GM12878 (cell line): Measurements from ENCODE around the gene METTL8. TPM values are rescaled to one million over a fixed set of nuclear protein-coding genes. Genes with fewer than 3 reads are reported as not detected.

Source experiments
- ATF7 ChIP-seq: fragments of 450-650 bp; IDR thresholded peaks from 2 replicates; pipeline ENCODE4 v1.6.1; 2016; ENCODE audit warnings: low read depth, mild to moderate bottlenecking
- E4F1 ChIP-seq: fragments of 450-650 bp; IDR thresholded peaks from 2 replicates; pipeline ENCODE4 v1.6.1; 2018; ENCODE audit warnings: borderline replicate concordance, mild to moderate bottlenecking; ENCODE audit not compliant: partially characterized antibody
- HDAC6 ChIP-seq: fragments of 200-600 bp; sonication (generic); IDR thresholded peaks from one replicate; pipeline ENCODE4 v1.8.0; 2017; ENCODE audit warnings: antibody characterized with exemption; ENCODE audit not compliant: unreplicated experiment
- JUND ChIP-seq: IDR thresholded peaks from 2 replicates; pipeline ENCODE4 v1.6.1; 2012; ENCODE audit warnings: low read depth, mild to moderate bottlenecking, low read length, improper control_type of control experiment, moderate library complexity
- MLLT1 ChIP-seq: fragments of 450-650 bp; IDR thresholded peaks from 2 replicates; pipeline ENCODE4 v1.6.1; 2016; ENCODE audit warnings: mild to moderate bottlenecking
- MYC ChIP-seq: IDR thresholded peaks from 2 replicates; pipeline ENCODE4 v1.6.1; 2011; ENCODE audit warnings: mild to moderate bottlenecking, low read length, moderate library complexity, inconsistent platforms; ENCODE audit not compliant: insufficient read depth, insufficient replicate concordance, insufficient read length, severe bottlenecking
- NFYB ChIP-seq: IDR thresholded peaks from 2 replicates; pipeline ENCODE4 v1.6.1; 2011; ENCODE audit warnings: low read depth, mild to moderate bottlenecking, low read length, improper control_type of control experiment, moderate library complexity; ENCODE audit not compliant: insufficient read depth
- RB1 ChIP-seq: fragments of 450-650 bp; formaldehyde crosslinking; IDR thresholded peaks from 2 replicates; pipeline ENCODE4 v1.6.1; 2017; ENCODE audit warnings: mild to moderate bottlenecking, borderline replicate concordance
- SMAD5 ChIP-seq: IDR thresholded peaks from 2 replicates; pipeline ENCODE4 v1.6.1; 2016; ENCODE audit warnings: antibody characterized with exemption, low read depth
- ZBTB33 ChIP-seq: fragments of 450-650 bp; IDR thresholded peaks from 2 replicates; pipeline ENCODE4 v1.6.1; 2017; ENCODE audit warnings: mild to moderate bottlenecking
- polyA plus RNA-seq, 11 experiments: library from polyadenylated mRNA; depleted of rRNA in 4 of 11; unstranded in 6 of 11; stranded (reverse) in 5 of 11; fragments of >200 nt; fragmentation: Nextera tagmentation in 4 of 11; fragmentation: Illumina TruSeq in 1 of 11; extraction: Ambion mirVana in 4 of 11; extraction: Trizol in 1 of 11; gene quantifications; 1 replicate in 1 of 11; 2 replicates in 10 of 11; pipeline versions ENCODE4 v1.2.1 to v1.2.3, GENCODE V29; 2011 to 2016; ENCODE audit warnings: inconsistent platforms in 2 of 11, missing spikeins in 2 of 11, low read depth in 1 of 11
- total RNA-seq, 4 experiments: library from RNA; depleted of rRNA in 3 of 4; stranded (reverse); fragments of >200 nt in 3 of 4; fragmentation: Illumina TruSeq in 1 of 4; extraction: Trizol in 1 of 4; gene quantifications; 2 replicates each; pipeline versions ENCODE4 v1.2.1 to v1.2.3, GENCODE V29; 2013 to 2021

Gene METTL8
- total and polyA plus RNA-seq, 10 of the 15 experiments (the other 5 are each of a cell fraction or from before 2014, with no cell fraction given) = 30.8 to 96.3 (median 51.5) TPM

GRCh38 chr2:171320208-171320621 lies 113.6 kb downstream of the METTL8 start (continued):
- TF ChIP-seq ZBTB33 (no peak), RB1 (no peak), MYC (no peak), E4F1 (no peak), JUND (no peak), ATF7 (peak; percentile 34; the same call in 1 of the 2 replicates), MLLT1 (no peak), HDAC6 (no peak), NFYB (no peak), SMAD5 (0 out of 2 replicates have a peak, but pooled peaks have one; percentile 50)
